ENCODE results near the gene PIAS4. TPM values are rescaled to one million over a fixed set of nuclear protein-coding genes. Genes with fewer than 3 reads are reported as not detected.

The PIAS4 gene
- total RNA-seq, 1 donor from 2014 or later: 17.0 TPM

GRCh38 chr19:3961007-3961406, 46.5 kb upstream of the PIAS4 start:
- Histone ChIP-seq H3K36me3 (no peaks in the 10 kb centered on the region), H3K4me2 (no peak overlapping the region), H3K27me3 (no peaks in the 10 kb centered on the region), H3F3A (ENCODE audit: low read depth) (no peaks in the 10 kb centered on the region), H3K9ac (no peak overlapping the region), H3K27ac (no peak overlapping the region), H3K4me3 (no peak overlapping the region), H3K79me2 (ENCODE audit: low read depth) (peaks cover 6% of the 10 kb centered on the region), H2AFZ (replicated peaks) (no peak overlapping the region), H3K9me3 (ENCODE audit: low read depth) (no peaks in the 10 kb centered on the region), H3K4me1 (no peaks in the 10 kb centered on the region), H4K20me1 (ENCODE audit: low read depth) (peaks cover 25% of the 10 kb centered on the region)
- peaks cover 11% of the 10 kb centered on the region for H3K36me3 Mint-ChIP-seq
- no peak for DNase-seq (ENCODE audit: low spot score)
- no peaks in the 10 kb centered on the region for H3K9me3 Mint-ChIP-seq
- no peak for TF ChIP-seq EZH2 (IDR thresholded peaks at IDR 0.05)
- TF ChIP-seq CTCF (IDR thresholded peaks at IDR 0.05): no peak
- H3K27me3 Mint-ChIP-seq (ENCODE audit: insufficient read depth, low read depth): no peaks in the 10 kb centered on the region
- H3K4me3 Mint-ChIP-seq: no peak overlapping the region
- no peaks in the 10 kb centered on the region for H3K4me1 Mint-ChIP-seq
- H3K27ac Mint-ChIP-seq: no peak overlapping the region

- Mint-ChIP-seq H3K9me3 (no peaks in the 10 kb centered on the region), H3K36me3 (peaks cover 14% of the 10 kb centered on the region), H3K4me1 (peaks cover 11% of the 10 kb centered on the region), H3K27ac (no peak overlapping the region), H3K27me3 (ENCODE audit: insufficient read depth, low read depth) (peaks cover 3% of the 10 kb centered on the region), H3K4me3 (no peak overlapping the region)
- Histone ChIP-seq H3K36me3 (no peaks in the 10 kb centered on the region), H3K9me3 (ENCODE audit: low read depth) (no peaks in the 10 kb centered on the region), H4K20me1 (ENCODE audit: low read depth) (peaks cover 49% of the 10 kb centered on the region), H3F3A (ENCODE audit: low read depth) (peaks cover 7% of the 10 kb centered on the region), H3K27me3 (no peaks in the 10 kb centered on the region), H3K9ac (no peak overlapping the region), H3K4me1 (peaks cover 5% of the 10 kb centered on the region), H3K4me2 (no peak overlapping the region), H2AFZ (replicated peaks) (no peak overlapping the region), H3K27ac (no peak overlapping the region), H3K79me2 (ENCODE audit: low read depth) (peaks cover 29% of the 10 kb centered on the region), H3K4me3 (no peak overlapping the region)
- no peak for TF ChIP-seq EZH2phosphoT487 (IDR thresholded peaks at IDR 0.05)
- peak; percentile 1 for DNase-seq (ENCODE audit: low spot score)
These were observed 43.9 kb upstream of the PIAS4 start for GRCh38 chr19:3963458-3964255.

- peaks cover 16% of the 10 kb centered on the region for H3F3A ChIP-seq (ENCODE audit: low read depth)
- no peak overlapping the region for H3K27ac ChIP-seq
- H2AFZ ChIP-seq (replicated peaks): no peak overlapping the region
- H4K20me1 ChIP-seq (ENCODE audit: low read depth): peaks cover 56% of the 10 kb centered on the region
- peaks cover 14% of the 10 kb centered on the region for H3K36me3 Mint-ChIP-seq
- no peak for TF ChIP-seq CTCF (IDR thresholded peaks at IDR 0.05)
- TF ChIP-seq EZH2 (IDR thresholded peaks at IDR 0.05): no peak
- TF ChIP-seq EZH2phosphoT487 (IDR thresholded peaks at IDR 0.05): no peak
- H3K4me1 ChIP-seq: peaks cover 10% of the 10 kb centered on the region
- peaks cover 20% of the 10 kb centered on the region for H3K4me1 Mint-ChIP-seq
- H3K4me2 ChIP-seq: no peak overlapping the region
- H3K79me2 ChIP-seq (ENCODE audit: low read depth): peaks cover 33% of the 10 kb centered on the region
- no peak overlapping the region for H3K9ac ChIP-seq
- peak overlapping the region; percentile 57 for H3K27ac Mint-ChIP-seq
- no peaks in the 10 kb centered on the region for H3K27me3 ChIP-seq
- no peak overlapping the region for H3K4me3 Mint-ChIP-seq
- H3K27me3 Mint-ChIP-seq (ENCODE audit: insufficient read depth, low read depth): peaks cover 3% of the 10 kb centered on the region
- no peak overlapping the region for H3K4me3 ChIP-seq
- DNase-seq (ENCODE audit: low spot score): peak; percentile 1
- no peaks in the 10 kb centered on the region for H3K9me3 ChIP-seq (ENCODE audit: low read depth)
- H3K9me3 Mint-ChIP-seq: no peaks in the 10 kb centered on the region
- no peaks in the 10 kb centered on the region for H3K36me3 ChIP-seq
These were observed 43.0 kb upstream of the PIAS4 start for GRCh38 chr19:3964256-3965194.
